ENCODE data around the gene STYK1.

DNA sequence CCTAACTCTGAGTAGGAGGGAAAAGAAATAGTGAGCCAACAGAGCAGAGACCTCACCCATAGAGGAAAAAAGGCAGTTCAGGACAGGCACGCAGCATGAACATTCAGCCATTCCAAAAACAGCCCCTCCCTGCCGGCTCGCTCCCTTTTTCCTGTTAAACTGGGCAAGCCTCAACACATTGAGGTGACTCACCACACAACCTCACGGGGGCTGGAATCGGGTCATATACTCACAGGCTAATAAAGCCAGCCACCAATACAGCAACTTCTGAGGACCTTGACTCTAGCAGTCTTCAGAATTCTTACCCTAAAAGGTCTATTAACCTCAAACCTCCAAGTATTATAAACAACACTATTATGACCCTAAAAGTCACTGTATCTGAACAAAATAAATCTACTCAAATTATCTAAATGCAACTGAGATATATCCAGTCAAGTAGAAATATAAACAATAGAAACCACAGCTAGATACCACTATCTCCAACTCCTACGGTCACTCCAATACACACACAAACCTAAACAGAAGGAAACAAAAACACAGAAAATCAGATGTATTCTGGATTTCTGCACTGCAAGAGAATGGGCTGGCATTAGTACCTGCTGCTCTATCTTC, 43.0 kb upstream of the STYK1 start:
- TF ChIP-seq, protein P1, sequence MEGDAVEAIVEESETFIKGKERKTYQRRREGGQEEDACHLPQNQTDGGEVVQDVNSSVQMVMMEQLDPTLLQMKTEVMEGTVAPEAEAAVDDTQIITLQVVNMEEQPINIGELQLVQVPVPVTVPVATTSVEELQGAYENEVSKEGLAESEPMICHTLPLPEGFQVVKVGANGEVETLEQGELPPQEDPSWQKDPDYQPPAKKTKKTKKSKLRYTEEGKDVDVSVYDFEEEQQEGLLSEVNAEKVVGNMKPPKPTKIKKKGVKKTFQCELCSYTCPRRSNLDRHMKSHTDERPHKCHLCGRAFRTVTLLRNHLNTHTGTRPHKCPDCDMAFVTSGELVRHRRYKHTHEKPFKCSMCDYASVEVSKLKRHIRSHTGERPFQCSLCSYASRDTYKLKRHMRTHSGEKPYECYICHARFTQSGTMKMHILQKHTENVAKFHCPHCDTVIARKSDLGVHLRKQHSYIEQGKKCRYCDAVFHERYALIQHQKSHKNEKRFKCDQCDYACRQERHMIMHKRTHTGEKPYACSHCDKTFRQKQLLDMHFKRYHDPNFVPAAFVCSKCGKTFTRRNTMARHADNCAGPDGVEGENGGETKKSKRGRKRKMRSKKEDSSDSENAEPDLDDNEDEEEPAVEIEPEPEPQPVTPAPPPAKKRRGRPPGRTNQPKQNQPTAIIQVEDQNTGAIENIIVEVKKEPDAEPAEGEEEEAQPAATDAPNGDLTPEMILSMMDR (conservative IDR thresholded peaks at IDR 0.05; ENCODE audit: low read length), result no peak
- no peak for TF ChIP-seq EZH2phosphoT487 (IDR thresholded peaks at IDR 0.05; ENCODE audit: borderline replicate concordance)

Measured in Loucy (cell line).